GM12873 (cell line): ENCODE measurements around the gene CHST15.

Experiments
- CTCF ChIP-seq: IDR thresholded peaks from 2 replicates; pipeline ENCODE4 v1.5.1; 2012; ENCODE audit warnings: low read depth, mild to moderate bottlenecking, moderate library complexity, low read length, control low read depth; ENCODE audit not compliant: insufficient read depth; ENCODE audit errors: missing control alignments

The CHST15 gene

GRCh38 chr10:124002391-124003069, 90.9 kb downstream of the CHST15 start:
- TF ChIP-seq CTCF: no peak

DNA sequence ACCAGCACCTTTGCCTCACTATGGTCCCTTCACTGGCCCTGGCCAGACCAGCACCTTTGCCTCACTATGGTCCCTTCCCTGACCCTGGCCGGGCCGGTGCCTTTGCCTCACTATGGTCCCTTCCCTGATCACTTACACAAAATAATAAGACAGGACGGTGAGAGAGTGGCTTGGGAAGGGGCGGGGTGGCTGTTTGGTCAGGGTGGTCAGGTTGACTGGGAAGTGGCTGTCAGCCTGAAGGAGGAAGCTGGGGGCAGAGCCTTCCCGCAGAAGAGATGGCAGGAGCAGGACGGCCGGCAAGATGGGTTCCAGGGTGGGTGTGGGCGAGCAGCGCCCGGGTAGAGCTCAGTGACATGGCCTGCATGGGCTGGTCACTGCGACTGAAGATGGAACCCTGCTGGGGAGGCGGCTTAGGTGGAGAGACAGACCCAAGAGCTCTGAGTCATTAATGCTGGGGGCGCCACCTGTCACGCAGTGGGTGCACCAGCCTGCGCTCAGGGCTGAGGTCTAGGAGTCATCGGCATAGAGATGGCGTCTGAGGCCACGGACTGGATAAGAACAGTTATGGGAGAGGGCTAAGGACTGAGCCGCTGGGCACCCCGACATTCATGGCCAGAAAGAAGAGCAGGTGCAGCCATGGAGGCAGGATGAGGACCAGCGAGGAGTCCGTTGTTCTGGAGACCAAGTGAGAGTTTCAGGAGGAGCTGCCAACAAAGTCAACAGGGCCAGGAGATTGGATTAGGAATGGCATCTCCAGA, 91.8 kb downstream of the CHST15 start:
- TF ChIP-seq CTCF: no peak

DNA sequence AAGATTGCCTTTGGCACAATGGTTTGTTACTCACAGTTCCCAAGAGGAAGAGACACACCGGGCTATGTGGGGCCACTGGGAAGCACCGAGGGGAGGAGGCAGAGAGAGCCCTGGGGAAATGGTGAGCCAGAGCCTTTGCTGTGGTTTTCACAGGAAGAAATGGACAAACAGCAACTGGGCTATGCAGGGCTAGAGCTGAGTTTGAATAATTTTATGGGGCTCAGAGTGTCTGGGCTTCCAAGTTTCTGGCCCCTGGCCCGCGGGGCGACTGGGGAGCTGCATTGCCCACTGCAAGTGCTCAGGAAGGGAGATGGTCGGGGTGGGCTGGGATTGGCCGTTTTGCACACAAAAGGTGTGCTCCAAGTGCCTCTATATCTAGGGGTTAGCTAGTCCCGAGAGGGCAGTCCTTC, 92.6 kb downstream of the CHST15 start:
- TF ChIP-seq CTCF: no peak

DNA sequence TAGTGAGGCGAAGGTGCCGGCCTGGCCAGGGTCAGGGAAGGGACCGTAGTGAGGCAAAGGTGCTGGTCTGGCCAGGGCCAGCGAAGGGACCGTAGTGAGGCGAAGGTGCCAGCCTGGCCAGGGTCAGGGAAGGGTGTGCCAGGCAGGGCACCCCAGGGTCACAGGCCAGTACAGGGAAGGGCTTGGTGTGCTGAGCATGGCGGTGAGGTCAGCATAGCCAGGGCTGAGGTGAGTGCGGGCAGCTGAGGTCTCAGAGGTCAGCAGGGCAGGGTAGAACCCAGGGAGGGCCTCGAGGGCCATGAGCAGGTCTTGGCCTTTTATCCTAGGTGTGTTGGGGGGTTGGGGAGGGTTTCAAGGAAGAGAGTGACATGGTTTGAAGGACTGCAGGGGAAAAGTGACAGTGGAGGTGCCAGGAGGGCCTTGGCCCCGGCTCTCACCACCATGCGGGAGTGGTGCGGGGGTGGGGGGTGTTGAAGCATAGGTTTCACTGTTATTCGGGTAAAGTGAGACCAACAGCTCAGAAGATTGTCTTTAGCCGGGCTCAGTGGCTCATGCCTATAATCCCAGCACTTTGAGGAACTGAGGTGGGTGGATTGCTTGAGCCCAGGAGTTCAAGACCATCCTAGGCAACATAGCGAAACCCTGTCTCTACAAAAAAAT, 93.3 kb downstream of the CHST15 start:
- TF ChIP-seq CTCF: no peak

DNA sequence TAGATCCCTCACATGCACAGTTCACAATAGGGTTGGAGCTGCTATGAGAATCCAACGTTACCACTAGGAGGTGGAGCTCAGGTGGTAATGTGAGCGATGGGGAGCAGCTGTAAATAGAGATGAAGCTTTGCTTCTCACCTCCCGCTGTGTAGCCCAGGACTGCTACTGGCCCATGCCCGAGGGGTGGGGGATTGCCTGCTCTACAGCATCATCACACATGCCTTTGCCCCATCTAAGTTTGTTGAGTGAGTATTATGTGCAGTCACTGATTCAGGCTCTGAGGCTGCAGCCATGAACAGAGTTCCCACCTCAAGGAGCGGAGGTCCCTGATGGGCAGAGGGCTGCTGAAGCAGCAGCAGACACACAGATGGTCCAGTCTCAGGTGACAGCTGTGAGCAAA, 94.1 kb downstream of the CHST15 start:
- no peak for TF ChIP-seq CTCF

GRCh38 chr10:123998197-123999141, 94.9 kb downstream of the CHST15 start:
- no peak for TF ChIP-seq CTCF
